HEK293 (cell line): ENCODE results near the gene ATP2C1.

Experiments
- CTCF ChIA-PET: fragments of 350-600 bp; formaldehyde crosslinking; extraction: SDS; loops from one replicate; lab custom pipeline; 2021; ENCODE audit warnings: antibody characterized with exemption; lab: Yijun Ruan, JAX
- POLR2A ChIA-PET: fragments of 300-600 bp; formaldehyde crosslinking; extraction: SDS; loops from one replicate; lab custom pipeline; 2020; ENCODE audit warnings: antibody characterized with exemption, inconsistent platforms; lab: Yijun Ruan, JAX
- H3K27ac ChIP-seq: fragments of 200-500 bp; sonication (Bioruptor generic); 2 replicates; pipeline ENCODE4 v1.5.1; 2014; ENCODE audit warnings: low read depth, low read length, control low read depth, inconsistent platforms; ENCODE audit errors: extremely low read depth
- H3K36me3 ChIP-seq, 2 experiments: fragments of 200-500 bp in 1 of 2; sonication (Bioruptor generic) in 1 of 2; 1 replicate in 1 of 2; 2 replicates in 1 of 2; pipeline ENCODE4 v1.5.1; 2014 to 2017; ENCODE audit warnings: inconsistent platforms in 2 of 2, low read length in 2 of 2; ENCODE audit not compliant: control insufficient read depth in 2 of 2, insufficient read depth in 1 of 2
- H3K4me1 ChIP-seq: fragments of 200-500 bp; sonication (Bioruptor generic); 2 replicates; pipeline ENCODE4 v1.5.1; 2014; ENCODE audit warnings: mild to moderate bottlenecking, low read length, inconsistent platforms; ENCODE audit not compliant: control insufficient read depth, insufficient read depth
- H3K4me3 ChIP-seq: 2 replicates; pipeline ENCODE4 v1.5.1; 2011; ENCODE audit warnings: low read depth, mild to moderate bottlenecking, control low read depth, low read length, moderate library complexity
- H3K9me3 ChIP-seq: fragments of 200-500 bp; sonication (Bioruptor generic); 2 replicates; pipeline ENCODE4 v1.5.1; 2014; ENCODE audit warnings: low read depth, low read length, inconsistent platforms; ENCODE audit not compliant: control insufficient read depth, insufficient read depth
- ATF2 ChIP-seq: fragments of 450-650 bp; formaldehyde crosslinking; IDR thresholded peaks from 2 replicates; pipeline ENCODE4 v1.5.1; 2016; ENCODE audit warnings: missing biosample characterization, missing genetic modification characterization, low read depth
- ELK4 ChIP-seq: IDR thresholded peaks from 2 replicates; pipeline ENCODE4 v1.6.1; 2011; ENCODE audit warnings: mild to moderate bottlenecking, low read depth, low read length, borderline replicate concordance
- KLF9 ChIP-seq: fragments of 450-650 bp; formaldehyde crosslinking; IDR thresholded peaks from 2 replicates; pipeline ENCODE4 v1.5.1; 2016; ENCODE audit warnings: missing biosample characterization, missing genetic modification characterization, low read depth
- SCRT1 ChIP-seq: fragments of 450-650 bp; formaldehyde crosslinking; IDR thresholded peaks from 2 replicates; pipeline ENCODE4 v1.5.1; 2016; ENCODE audit warnings: missing biosample characterization, missing genetic modification characterization, borderline replicate concordance
- ZBTB7A ChIP-seq: fragments of 450-650 bp; formaldehyde crosslinking; IDR thresholded peaks from 2 replicates; pipeline ENCODE4 v1.5.1; 2016; ENCODE audit warnings: low read depth, missing biosample characterization, missing genetic modification characterization
- ZFHX2 ChIP-seq: fragments of 450-650 bp; formaldehyde crosslinking; conservative IDR thresholded peaks from 2 replicates; pipeline ENCODE4 v1.5.1; 2016; ENCODE audit warnings: missing biosample characterization, missing genetic modification characterization
- ZNF132 ChIP-seq: fragments of 450-650 bp; formaldehyde crosslinking; IDR thresholded peaks from 2 replicates; pipeline ENCODE4 v1.5.1; 2017; ENCODE audit warnings: missing biosample characterization, missing genetic modification characterization, borderline replicate concordance
- ZNF157 ChIP-seq: fragments of 450-650 bp; formaldehyde crosslinking; IDR thresholded peaks from 2 replicates; pipeline ENCODE4 v1.5.1; 2016; ENCODE audit warnings: missing biosample characterization, missing genetic modification characterization
- ZNF19 ChIP-seq: fragments of 450-650 bp; formaldehyde crosslinking; IDR thresholded peaks from 2 replicates; pipeline ENCODE4; 2016; ENCODE audit warnings: missing biosample characterization, missing genetic modification characterization, low read depth
- ZNF202 ChIP-seq: fragments of 450-650 bp; formaldehyde crosslinking; IDR thresholded peaks from 2 replicates; pipeline ENCODE4 v1.5.1; 2016; ENCODE audit warnings: missing biosample characterization, missing genetic modification characterization, borderline replicate concordance
- ZNF221 ChIP-seq: fragments of 450-650 bp; formaldehyde crosslinking; IDR thresholded peaks from 2 replicates; pipeline ENCODE4 v1.5.1; 2017; ENCODE audit warnings: missing biosample characterization, missing genetic modification characterization, borderline replicate concordance
- ZNF223 ChIP-seq: fragments of 450-650 bp; formaldehyde crosslinking; IDR thresholded peaks from 2 replicates; pipeline ENCODE4 v1.5.1; 2016; ENCODE audit warnings: missing biosample characterization, missing genetic modification characterization
- ZNF248 ChIP-seq: fragments of 450-650 bp; formaldehyde crosslinking; IDR thresholded peaks from 2 replicates; pipeline ENCODE4 v1.5.1; 2017; ENCODE audit warnings: missing biosample characterization, missing genetic modification characterization
- ZNF280C ChIP-seq: fragments of 450-650 bp; formaldehyde crosslinking; IDR thresholded peaks from 2 replicates; pipeline ENCODE4 v1.5.1; 2016; ENCODE audit warnings: missing biosample characterization, missing genetic modification characterization
- ZNF391 ChIP-seq: fragments of 450-650 bp; formaldehyde crosslinking; IDR thresholded peaks from 2 replicates; pipeline ENCODE4 v1.5.1; 2016; ENCODE audit warnings: low read depth, missing biosample characterization, missing genetic modification characterization, borderline replicate concordance
- ZNF513 ChIP-seq: fragments of 450-650 bp; IDR thresholded peaks from 2 replicates; pipeline ENCODE4 v1.5.1; 2018; ENCODE audit warnings: missing biosample characterization, missing genetic modification characterization
- ZNF585B ChIP-seq: fragments of 450-650 bp; formaldehyde crosslinking; IDR thresholded peaks from 2 replicates; pipeline ENCODE4 v1.5.1; 2016; ENCODE audit warnings: missing biosample characterization, missing genetic modification characterization
- ZNF623 ChIP-seq: fragments of 450-650 bp; formaldehyde crosslinking; IDR thresholded peaks from 2 replicates; pipeline ENCODE4 v1.5.1; 2016; ENCODE audit warnings: missing biosample characterization, missing genetic modification characterization
- ZNF629 ChIP-seq: fragments of 450-650 bp; formaldehyde crosslinking; IDR thresholded peaks from 2 replicates; pipeline ENCODE4 v1.5.1; 2017; ENCODE audit warnings: missing biosample characterization, missing genetic modification characterization
- ZNF645 ChIP-seq: fragments of 450-650 bp; formaldehyde crosslinking; IDR thresholded peaks from 2 replicates; pipeline ENCODE4; 2016; ENCODE audit warnings: missing biosample characterization, missing genetic modification characterization
- ZNF664 ChIP-seq: fragments of 450-650 bp; formaldehyde crosslinking; IDR thresholded peaks from 2 replicates; pipeline ENCODE4 v1.5.1; 2016; ENCODE audit warnings: missing biosample characterization, missing genetic modification characterization
- ZNF692 ChIP-seq: fragments of 450-650 bp; formaldehyde crosslinking; IDR thresholded peaks from 2 replicates; pipeline ENCODE4 v1.5.1; 2016; ENCODE audit warnings: missing biosample characterization, missing genetic modification characterization
- ZNF704 ChIP-seq: fragments of 450-650 bp; formaldehyde crosslinking; IDR thresholded peaks from 2 replicates; pipeline ENCODE4 v1.5.1; 2016; ENCODE audit warnings: missing biosample characterization, missing genetic modification characterization
- ZNF747 ChIP-seq: fragments of 450-650 bp; formaldehyde crosslinking; IDR thresholded peaks from 2 replicates; pipeline ENCODE4 v1.5.1; 2016; ENCODE audit warnings: missing biosample characterization, missing genetic modification characterization
- ZNF843 ChIP-seq: fragments of 450-650 bp; formaldehyde crosslinking; IDR thresholded peaks from 2 replicates; pipeline ENCODE4 v1.5.1; 2016; ENCODE audit warnings: missing biosample characterization, missing genetic modification characterization
- ZSCAN30 ChIP-seq: fragments of 450-650 bp; IDR thresholded peaks from 2 replicates; pipeline ENCODE4 v1.5.1; 2018; ENCODE audit warnings: missing biosample characterization, mild to moderate bottlenecking, missing genetic modification characterization, moderate library complexity
- ZXDB ChIP-seq: fragments of 450-650 bp; formaldehyde crosslinking; IDR thresholded peaks from 2 replicates; pipeline ENCODE4 v1.5.1; 2016; ENCODE audit warnings: missing biosample characterization, missing genetic modification characterization

ATP2C1 gene

GRCh38 chr3:130850044-130850797 lies 43.7 kb upstream of the ATP2C1 start (continued):
- peak; percentile 61; the same call in 1 of the 2 replicates for TF ChIP-seq ZNF664
- no peak for TF ChIP-seq ZNF248
- TF ChIP-seq ZSCAN30 (tag by site-specific recombination), result no peak
- TF ChIP-seq ZNF747, result no peak
- TF ChIP-seq ZNF692 (tag by site-specific recombination), result peak; percentile 59
- TF ChIP-seq ATF2 (tag by site-specific recombination), result 0 out of 2 replicates have a peak, but pooled peaks have one; percentile 23
- no peak for TF ChIP-seq ZNF19 (tag by site-specific recombination)
- TF ChIP-seq ZNF629 (tag by site-specific recombination), result peak; percentile 75
- no peak for TF ChIP-seq ZNF157 (tag by site-specific recombination)
- TF ChIP-seq ZNF280C (tag by site-specific recombination), result no peak
- no peak for TF ChIP-seq ZNF704 (tag by site-specific recombination)

- CTCF ChIA-PET, result no interaction called here
- Histone ChIP-seq H3K9me3 (no peaks in the 10 kb centered on the region), H3K4me3 (no peak overlapping the region), H3K27ac (peak overlapping the region; percentile 13; the same call in 1 of the 2 replicates), H3K4me1 (peaks cover 7% of the 10 kb centered on the region; the same call in 1 of the 2 replicates), H3K36me3 (no peaks in the 10 kb centered on the region)
- POLR2A ChIA-PET, result no interaction called here
- TF ChIP-seq ZNF132 (tag by site-specific recombination) (no peak), ZBTB7A (tag by site-specific recombination) (no peak), ZNF513 (tag by site-specific recombination) (no peak), ZNF585B (no peak), ZNF223 (tag by site-specific recombination) (no peak), KLF9 (no peak), ZXDB (tag by site-specific recombination) (no peak), ZNF202 (tag by site-specific recombination) (no peak), ZNF221 (no peak), ELK4 (no peak), ZNF391 (tag by site-specific recombination) (no peak), ZNF623 (tag by site-specific recombination) (no peak), ZNF645 (tag by site-specific recombination) (no peak), SCRT1 (tag by site-specific recombination) (no peak), ZFHX2 (tag by site-specific recombination) (no peak), ZNF157 (tag by site-specific recombination) (no peak), ZNF843 (no peak)
Measured at GRCh38 chr3:130850843-130851242, 43.0 kb upstream of the ATP2C1 start.
